ENCODE measurements around the gene MBOAT2.

MBOAT2 gene

DNA sequence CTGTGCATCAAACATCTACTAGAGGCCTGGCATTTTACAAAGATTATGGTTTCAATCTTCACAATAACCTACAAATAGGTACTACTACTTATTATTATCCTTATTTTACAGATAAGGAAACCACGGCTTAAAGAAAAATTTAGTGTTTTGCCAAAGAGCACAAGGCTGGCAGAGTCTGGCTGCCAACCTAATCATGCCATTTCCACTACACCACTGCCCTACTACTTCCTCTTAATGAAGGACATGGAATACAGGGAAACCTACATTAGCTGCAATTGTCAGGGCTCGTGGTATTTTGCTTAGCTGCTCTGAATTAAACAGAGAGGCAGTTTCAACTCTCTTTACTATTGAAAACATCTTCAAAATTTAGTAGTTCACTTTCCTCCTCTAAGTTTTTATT, 5.9 kb downstream of the MBOAT2 start:
- TF ChIP-seq, protein P1, sequence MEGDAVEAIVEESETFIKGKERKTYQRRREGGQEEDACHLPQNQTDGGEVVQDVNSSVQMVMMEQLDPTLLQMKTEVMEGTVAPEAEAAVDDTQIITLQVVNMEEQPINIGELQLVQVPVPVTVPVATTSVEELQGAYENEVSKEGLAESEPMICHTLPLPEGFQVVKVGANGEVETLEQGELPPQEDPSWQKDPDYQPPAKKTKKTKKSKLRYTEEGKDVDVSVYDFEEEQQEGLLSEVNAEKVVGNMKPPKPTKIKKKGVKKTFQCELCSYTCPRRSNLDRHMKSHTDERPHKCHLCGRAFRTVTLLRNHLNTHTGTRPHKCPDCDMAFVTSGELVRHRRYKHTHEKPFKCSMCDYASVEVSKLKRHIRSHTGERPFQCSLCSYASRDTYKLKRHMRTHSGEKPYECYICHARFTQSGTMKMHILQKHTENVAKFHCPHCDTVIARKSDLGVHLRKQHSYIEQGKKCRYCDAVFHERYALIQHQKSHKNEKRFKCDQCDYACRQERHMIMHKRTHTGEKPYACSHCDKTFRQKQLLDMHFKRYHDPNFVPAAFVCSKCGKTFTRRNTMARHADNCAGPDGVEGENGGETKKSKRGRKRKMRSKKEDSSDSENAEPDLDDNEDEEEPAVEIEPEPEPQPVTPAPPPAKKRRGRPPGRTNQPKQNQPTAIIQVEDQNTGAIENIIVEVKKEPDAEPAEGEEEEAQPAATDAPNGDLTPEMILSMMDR (IDR thresholded peaks at IDR 0.05; ENCODE audit: control insufficient read depth, insufficient read depth, low read depth, low read length, missing control alignments): no peak
- no peak overlapping the region for H3K4me3 ChIP-seq (ENCODE audit: control insufficient read depth, low read depth, low read length)
- DNase-seq (ENCODE audit: low read depth): no peak

DNA sequence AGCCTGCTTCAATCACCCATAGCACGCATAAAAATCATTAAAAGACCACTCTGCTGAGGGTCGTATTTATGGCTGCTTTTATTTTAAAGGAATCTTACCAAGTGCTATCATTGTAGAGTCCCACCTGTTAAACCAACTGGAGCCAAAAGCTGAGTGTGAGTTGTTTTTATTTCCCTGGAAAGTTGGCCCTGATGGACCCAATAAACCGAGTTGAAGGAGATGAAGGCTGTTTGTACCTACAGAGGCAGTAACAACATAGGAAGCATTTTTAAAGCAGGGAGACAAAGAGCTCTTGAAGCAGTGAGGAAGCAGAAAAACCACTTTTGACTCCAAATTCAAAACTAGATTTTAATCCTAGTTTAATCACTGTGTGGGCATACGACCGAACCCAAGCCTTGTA, 6.4 kb downstream of the MBOAT2 start:
- no peak for DNase-seq (ENCODE audit: low read depth)
- TF ChIP-seq, protein P1 (IDR thresholded peaks at IDR 0.05; ENCODE audit: control insufficient read depth, insufficient read depth, low read depth, low read length, missing control alignments): no peak
- no peak overlapping the region for H3K4me3 ChIP-seq (ENCODE audit: control insufficient read depth, low read depth, low read length)

DNA sequence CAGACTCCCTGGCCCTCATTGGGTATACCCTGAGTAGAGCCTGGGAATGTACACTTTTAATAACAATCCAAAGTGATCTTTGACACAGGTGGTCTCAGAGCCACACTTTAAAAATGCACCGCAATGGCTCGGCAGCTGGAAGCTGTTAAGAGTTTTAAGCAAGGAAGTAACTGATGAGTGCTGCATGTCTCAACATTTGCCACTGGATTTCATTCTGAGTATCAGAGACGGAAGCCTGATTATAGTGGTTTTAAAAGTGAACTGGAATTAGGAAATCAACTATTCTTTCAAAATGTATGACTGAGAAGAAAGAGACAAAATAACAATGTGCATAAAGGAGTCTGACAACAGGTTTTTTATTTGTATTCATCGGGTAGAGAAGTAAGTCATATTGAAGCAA, 7.5 kb downstream of the MBOAT2 start:
- DNase-seq (ENCODE audit: low read depth): no peak
- H3K4me3 ChIP-seq (ENCODE audit: control insufficient read depth, low read depth, low read length): no peak overlapping the region
- TF ChIP-seq, protein P1 (IDR thresholded peaks at IDR 0.05; ENCODE audit: control insufficient read depth, insufficient read depth, low read depth, low read length, missing control alignments): no peak

DNA sequence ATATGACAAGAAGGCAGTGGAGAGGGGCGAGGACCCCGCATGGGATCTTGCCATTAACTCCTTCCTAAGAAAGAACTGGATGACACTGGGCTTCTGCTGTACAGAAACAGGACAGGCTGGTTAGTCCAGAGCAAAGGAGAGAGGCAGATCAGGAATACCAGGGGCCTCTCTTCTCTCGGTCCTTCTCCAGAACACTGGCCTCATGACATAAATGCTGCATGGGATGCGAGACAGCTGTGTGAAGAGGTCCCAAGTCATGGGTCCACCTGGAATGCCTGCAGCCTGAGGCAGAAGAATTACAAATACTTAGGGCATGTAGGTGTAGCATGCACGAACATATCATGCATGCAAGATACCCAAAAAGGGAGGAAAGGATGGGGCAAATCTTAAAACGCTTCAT, 9.1 kb downstream of the MBOAT2 start:
- no peak overlapping the region for H3K4me3 ChIP-seq (ENCODE audit: control insufficient read depth, low read depth, low read length)
- no peak for DNase-seq (ENCODE audit: low read depth)
- TF ChIP-seq, protein P1 (IDR thresholded peaks at IDR 0.05; ENCODE audit: control insufficient read depth, insufficient read depth, low read depth, low read length, missing control alignments): no peak

DNA sequence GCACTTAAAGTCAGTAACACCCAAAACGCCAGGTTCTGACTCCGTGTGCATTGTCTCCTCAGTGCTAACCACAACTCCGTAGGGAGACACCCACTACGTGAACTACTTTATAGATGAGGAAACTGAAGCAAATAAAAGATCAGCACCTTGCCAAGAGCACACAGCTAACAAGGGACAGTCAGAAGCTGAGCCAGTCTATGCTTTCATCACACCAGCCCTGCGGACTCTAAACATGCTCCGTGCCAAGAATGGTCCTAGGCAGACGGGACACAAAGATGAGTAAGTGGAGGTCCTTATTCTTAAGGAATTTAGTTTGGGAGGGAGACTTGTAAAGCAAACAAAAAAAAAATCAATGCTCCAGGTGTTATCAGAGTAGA, 9.6 kb downstream of the MBOAT2 start:
- TF ChIP-seq, protein P1 (IDR thresholded peaks at IDR 0.05; ENCODE audit: control insufficient read depth, insufficient read depth, low read depth, low read length, missing control alignments): no peak
- no peak for DNase-seq (ENCODE audit: low read depth)
- H3K4me3 ChIP-seq (ENCODE audit: control insufficient read depth, low read depth, low read length): no peak overlapping the region

DNA sequence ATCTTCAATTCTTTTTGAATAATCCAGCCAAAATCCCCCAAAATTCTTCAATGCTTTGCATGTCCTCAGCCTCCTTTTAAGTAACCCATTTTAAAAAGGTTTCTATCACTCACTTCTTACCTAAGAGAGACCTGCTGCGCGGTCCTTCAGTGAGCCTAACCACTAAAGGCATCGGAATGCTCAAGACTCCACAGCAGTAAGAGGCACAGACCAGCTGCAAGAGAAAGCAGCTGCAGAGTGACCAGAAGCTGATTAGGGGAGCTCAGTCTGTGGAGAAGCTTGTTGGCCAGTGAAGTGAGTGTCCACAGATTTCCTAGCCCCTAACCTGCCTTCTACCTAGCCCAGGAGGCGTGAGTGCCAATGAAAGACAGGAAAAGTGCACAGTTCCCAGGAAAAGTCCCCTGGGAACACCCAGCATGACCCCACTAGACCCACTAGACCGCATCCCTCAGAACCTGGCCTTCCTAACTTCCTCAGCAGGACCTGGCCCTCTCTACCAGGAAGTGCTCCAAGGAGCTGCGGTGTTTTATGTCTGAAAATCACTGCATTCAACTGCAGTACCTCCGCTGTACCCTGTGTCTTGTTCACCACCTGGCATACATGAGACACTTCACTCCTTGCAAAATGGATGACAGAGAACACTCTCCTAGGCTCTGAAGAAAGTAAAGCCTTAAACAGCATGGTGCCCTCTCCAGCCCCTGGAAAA, 10.1 kb downstream of the MBOAT2 start:
- no peak for DNase-seq (ENCODE audit: low read depth)
- no peak overlapping the region for H3K4me3 ChIP-seq (ENCODE audit: control insufficient read depth, low read depth, low read length)
- TF ChIP-seq, protein P1 (IDR thresholded peaks at IDR 0.05; ENCODE audit: control insufficient read depth, insufficient read depth, low read depth, low read length, missing control alignments): no peak

Data from AG09309 (cell line).